CD4-positive, alpha-beta T cell treated with Interleukin-17A for 1 hour (primary cell): ENCODE measurements around the gene GNAS.
"Not testable (repeated sequence)": the region's sequence is repeated elsewhere in the genome, so short reads cannot be mapped to it uniquely, and the experiment has no call there.

Experiments
- DNase-seq: peaks from one replicate; pipeline ENCODE4 v3.0.0-alpha.2; 2020

The GNAS gene

DNA sequence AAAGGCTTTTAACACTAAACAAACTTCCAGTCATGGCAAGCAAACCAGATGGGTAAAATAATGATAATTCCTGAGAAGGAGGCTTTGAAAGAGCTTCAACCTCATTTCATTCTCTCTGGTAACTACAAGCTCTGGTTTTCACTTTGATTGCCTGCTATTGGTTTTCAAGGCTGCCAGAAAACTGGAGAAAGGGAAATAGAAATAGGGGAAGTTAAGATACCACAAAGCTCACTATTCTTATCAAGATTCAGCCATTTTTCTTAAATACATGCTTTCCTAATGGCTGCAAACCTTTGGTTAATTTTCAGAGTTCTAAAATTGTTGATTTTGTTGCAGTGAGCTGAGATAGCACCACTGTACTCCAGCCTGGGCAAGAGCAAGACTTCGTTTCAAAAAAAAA lies 86.0 kb downstream of the GNAS start:
- DNase-seq = no peak

GRCh38 chr20:58941471-58941870 lies 89.0 kb downstream of the GNAS start:
- no peak for DNase-seq

DNA sequence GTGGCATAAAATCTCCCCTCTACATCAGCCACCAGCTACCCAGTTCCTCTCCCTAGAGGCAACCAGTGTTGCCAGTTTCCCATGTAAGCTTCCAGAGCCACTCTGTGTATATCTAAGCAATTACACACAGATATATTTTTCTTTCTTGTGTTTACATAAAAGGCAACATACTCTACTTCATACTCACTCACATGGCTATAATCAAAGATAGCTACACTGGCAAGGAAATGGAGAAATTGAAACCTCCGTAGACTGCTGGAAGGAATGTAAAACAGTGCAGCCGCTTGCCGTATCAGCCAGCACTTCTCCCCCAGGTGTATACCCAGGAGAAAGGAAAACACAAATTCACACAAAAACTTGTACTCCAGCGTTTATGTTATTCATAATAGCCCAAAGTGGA lies 90.0 kb downstream of the GNAS start:
- DNase-seq = no peak

GRCh38 chr20:58944610-58945009 lies 92.1 kb downstream of the GNAS start:
- no peak for DNase-seq

GRCh38 chr20:58945965-58946631 lies 93.6 kb downstream of the GNAS start:
- no peak for DNase-seq

GRCh38 chr20:58947797-58948388 lies 95.4 kb downstream of the GNAS start:
- DNase-seq = not testable (repeated sequence)

DNA sequence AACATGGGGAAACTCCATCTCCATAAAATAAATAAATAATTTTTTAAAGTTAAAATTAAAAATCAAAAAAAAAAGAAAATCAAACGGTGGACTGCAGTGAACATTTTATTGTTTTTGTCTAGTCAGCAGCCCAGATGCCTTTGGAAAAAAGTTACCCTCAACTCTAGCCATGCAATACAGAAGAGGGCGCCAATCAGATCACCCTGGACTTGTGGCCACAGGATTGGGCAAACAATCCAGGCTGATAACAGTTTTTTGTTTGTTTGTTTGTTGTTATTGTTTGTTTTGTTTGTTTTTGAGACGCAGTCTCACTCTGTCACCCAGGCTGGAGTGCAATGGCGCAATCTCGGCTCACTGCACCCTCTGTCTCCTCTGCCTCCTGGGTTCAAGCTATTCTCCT lies 98.1 kb downstream of the GNAS start:
- DNase-seq = no peak

GRCh38 chr20:58953050-58953449 lies 100.5 kb downstream of the GNAS start:
- no peak for DNase-seq

DNA sequence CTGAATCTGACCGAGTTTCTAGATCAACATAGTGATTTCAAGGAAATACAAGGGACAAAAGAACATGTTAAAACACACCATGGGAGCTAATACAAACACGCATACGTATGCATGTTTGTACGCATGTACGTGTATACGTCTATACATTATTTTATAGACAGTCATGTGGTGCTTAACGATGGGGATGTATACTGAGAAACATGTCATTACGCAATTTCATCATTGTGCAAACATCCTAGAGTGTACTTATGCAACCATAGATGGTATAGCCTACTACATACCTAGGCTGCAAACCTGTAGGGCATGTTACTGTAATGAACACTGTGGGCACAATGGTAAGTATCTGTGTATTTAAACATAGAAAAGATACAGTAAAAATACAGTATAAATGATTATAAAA lies 103.6 kb downstream of the GNAS start:
- DNase-seq = no peak

DNA sequence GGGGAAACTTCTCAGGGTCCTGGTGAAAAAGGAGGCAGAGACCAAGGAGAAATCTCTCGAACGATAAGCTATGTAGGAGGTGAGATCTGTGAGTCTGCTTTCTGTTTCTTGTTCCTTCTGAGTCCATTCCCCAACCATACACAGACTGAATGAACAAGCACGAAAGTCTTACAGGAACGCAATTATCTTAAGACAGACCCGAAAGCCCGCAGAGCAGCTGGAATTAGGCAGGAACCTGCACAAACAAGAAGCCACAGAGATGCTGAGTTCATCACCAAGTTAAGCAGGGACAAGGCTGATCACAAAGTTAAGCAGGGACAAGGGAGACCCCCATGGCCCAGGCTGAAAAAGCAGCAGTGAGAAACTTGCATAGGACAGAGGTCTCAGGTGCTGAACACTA lies 107.1 kb downstream of the GNAS start:
- no peak for DNase-seq
